NB4 (cell line): ENCODE measurements around the gene SSPN.
A peak's percentile ranks its signal among the peaks of the same experiment; 100 is the strongest.

Experiments used
- DNase-seq: peaks from one replicate; pipeline ENCODE4 v3.0.0; 2010; ENCODE audit warnings: low read depth
- H3K4me3 ChIP-seq: one replicate; pipeline ENCODE4 v1.5.1; 2011; ENCODE audit warnings: mild to moderate bottlenecking, low read depth, low read length, moderate library complexity
- MYC ChIP-seq: IDR thresholded peaks from 2 replicates; pipeline ENCODE4 v1.6.1; 2011; ENCODE audit warnings: low read depth, low read length
- POLR2A ChIP-seq: IDR thresholded peaks from 2 replicates; pipeline ENCODE4 v1.6.1; 2011; ENCODE audit warnings: mild to moderate bottlenecking; ENCODE audit not compliant: insufficient read length; ENCODE audit errors: extremely low read depth
- TF ChIP-seq, protein P1 (sequence below): IDR thresholded peaks from 2 replicates; pipeline ENCODE4 v1.6.1; 2011; ENCODE audit warnings: low read depth, low read length
- TF ChIP-seq, protein P2 (sequence below): IDR thresholded peaks from one replicate; pipeline ENCODE4 v1.5.1; 2012; ENCODE audit warnings: low read depth, low read length

Gene SSPN

GRCh38 chr12:26244503-26244902, 49.1 kb downstream of the SSPN start:
- peak; percentile 79 for TF ChIP-seq MYC
- TF ChIP-seq, protein P1, sequence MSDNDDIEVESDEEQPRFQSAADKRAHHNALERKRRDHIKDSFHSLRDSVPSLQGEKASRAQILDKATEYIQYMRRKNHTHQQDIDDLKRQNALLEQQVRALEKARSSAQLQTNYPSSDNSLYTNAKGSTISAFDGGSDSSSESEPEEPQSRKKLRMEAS: peak; percentile 76
- TF ChIP-seq, protein P2, sequence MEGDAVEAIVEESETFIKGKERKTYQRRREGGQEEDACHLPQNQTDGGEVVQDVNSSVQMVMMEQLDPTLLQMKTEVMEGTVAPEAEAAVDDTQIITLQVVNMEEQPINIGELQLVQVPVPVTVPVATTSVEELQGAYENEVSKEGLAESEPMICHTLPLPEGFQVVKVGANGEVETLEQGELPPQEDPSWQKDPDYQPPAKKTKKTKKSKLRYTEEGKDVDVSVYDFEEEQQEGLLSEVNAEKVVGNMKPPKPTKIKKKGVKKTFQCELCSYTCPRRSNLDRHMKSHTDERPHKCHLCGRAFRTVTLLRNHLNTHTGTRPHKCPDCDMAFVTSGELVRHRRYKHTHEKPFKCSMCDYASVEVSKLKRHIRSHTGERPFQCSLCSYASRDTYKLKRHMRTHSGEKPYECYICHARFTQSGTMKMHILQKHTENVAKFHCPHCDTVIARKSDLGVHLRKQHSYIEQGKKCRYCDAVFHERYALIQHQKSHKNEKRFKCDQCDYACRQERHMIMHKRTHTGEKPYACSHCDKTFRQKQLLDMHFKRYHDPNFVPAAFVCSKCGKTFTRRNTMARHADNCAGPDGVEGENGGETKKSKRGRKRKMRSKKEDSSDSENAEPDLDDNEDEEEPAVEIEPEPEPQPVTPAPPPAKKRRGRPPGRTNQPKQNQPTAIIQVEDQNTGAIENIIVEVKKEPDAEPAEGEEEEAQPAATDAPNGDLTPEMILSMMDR: no peak
- peak; percentile 97 for DNase-seq
- H3K4me3 ChIP-seq: no peak overlapping the region

DNA sequence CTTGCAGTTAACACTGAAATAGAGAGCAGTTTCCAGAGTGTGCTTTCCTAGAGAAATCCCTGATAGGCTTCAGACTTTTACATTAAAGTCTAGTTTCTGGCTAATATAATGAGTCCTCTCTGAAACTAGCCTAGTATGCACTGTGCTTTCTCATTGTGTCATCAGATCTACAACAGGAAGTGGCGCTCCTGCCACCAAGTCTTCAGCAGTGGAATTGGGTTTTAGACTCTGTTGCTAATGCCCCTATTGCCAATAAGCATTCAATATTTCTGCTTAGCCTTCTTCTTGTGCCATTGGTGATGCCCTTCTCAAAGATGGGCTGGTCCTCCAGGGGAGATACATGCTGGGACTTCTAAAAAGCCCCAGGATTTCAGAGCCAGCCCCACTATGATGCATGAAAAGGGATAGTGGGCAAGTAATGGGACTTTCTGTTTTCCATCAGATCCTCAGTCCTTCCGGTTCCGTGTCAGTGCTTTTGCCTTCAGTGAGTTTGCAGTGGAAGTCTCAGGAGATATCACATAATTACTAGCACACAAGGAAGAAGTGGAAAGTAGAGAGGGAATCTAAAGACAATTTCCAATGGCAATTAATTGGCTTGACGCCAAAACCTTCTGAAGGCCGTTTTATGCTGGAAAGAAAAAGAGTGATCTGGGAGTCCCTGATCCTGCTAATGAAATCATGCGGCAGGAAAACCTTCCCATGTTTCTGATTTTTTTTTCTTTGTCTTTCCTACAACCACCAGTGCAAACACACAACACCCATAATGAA, 50.0 kb downstream of the SSPN start:
- peak; percentile 82 for DNase-seq
- H3K4me3 ChIP-seq: no peak overlapping the region
- TF ChIP-seq, protein P2: no peak
- TF ChIP-seq POLR2A: no peak
- no peak for TF ChIP-seq MYC
- TF ChIP-seq, protein P1: no peak

DNA sequence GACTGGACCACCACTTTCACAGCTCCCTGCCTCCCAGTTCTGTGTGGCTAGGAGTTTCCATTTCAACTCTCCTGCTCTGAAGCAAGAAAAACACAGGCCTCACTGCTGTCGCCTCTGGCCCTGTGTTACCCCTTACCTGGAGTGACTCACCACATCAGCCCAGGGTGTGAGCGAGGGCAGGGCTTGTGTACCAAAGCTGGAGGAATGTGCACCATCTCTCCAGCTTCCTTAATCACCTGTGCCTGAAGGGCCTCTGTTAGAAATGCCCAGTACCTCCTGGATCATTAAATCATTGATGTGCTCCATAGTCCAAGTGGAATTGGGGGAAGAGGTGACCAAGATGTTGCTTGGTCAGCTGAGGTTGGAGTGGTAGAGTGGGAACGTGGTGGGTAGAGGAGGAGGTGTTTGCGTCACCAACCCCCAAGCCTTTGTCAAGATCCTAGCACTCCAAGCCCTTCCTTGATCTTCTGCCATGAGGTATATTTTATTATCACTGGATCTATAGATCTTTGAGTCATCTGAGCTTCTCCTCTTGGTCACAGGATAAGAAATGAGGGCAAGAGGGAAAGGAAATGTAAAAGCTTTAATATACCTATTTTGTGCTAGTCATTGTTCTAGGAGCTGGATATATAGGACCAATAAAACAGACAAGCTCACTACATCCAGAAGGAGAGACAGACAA, 51.3 kb downstream of the SSPN start:
- no peak for TF ChIP-seq MYC
- no peak for TF ChIP-seq POLR2A
- TF ChIP-seq, protein P2: no peak
- TF ChIP-seq, protein P1: no peak
- no peak for DNase-seq
- H3K4me3 ChIP-seq: no peak overlapping the region

- TF ChIP-seq, protein P2: no peak
- TF ChIP-seq MYC: peak; percentile 97
- TF ChIP-seq, protein P1: peak; percentile 92
- DNase-seq: peak; percentile 94
These were observed 52.5 kb downstream of the SSPN start for GRCh38 chr12:26247873-26248272.

GRCh38 chr12:26250801-26251200, 55.4 kb downstream of the SSPN start:
- TF ChIP-seq MYC: no peak
- no peak for TF ChIP-seq POLR2A
- TF ChIP-seq, protein P2: no peak
- TF ChIP-seq, protein P1: no peak
- no peak for DNase-seq
- H3K4me3 ChIP-seq: no peak overlapping the region

More at GRCh38 chr12:26247873-26248272, 52.5 kb downstream of the SSPN start:
- no peak overlapping the region for H3K4me3 ChIP-seq
